HG02973 (cell line): ENCODE data around the gene CDIPT.

Experiments used
- ATAC-seq: cut with Tn5 transposase; IDR thresholded peaks from one replicate; pipeline ENCODE4 v1.9.1; 2021; ENCODE audit warnings: moderate library complexity; ENCODE audit not compliant: unreplicated experiment

Gene CDIPT

GRCh38 chr16:29860218-29860617, 2.8 kb downstream of the CDIPT start:
- ATAC-seq = no peak

- no peak for ATAC-seq
Measured at GRCh38 chr16:29858974-29859373, 4.1 kb downstream of the CDIPT start.

GRCh38 chr16:29858149-29858849, 4.7 kb downstream of the CDIPT start:
- no peak for ATAC-seq

- ATAC-seq = no peak
Measured at GRCh38 chr16:29857133-29857760, 5.8 kb downstream of the CDIPT start.

- no peak for ATAC-seq
Measured at GRCh38 chr16:29854520-29855100, 8.4 kb downstream of the CDIPT start.

GRCh38 chr16:29852654-29853053, 10.4 kb downstream of the CDIPT start:
- no peak for ATAC-seq

- no peak for ATAC-seq
Measured at GRCh38 chr16:29850998-29851397, 12.0 kb downstream of the CDIPT start.

GRCh38 chr16:29849505-29849904, 13.5 kb downstream of the CDIPT start:
- no peak for ATAC-seq

- ATAC-seq = no peak
Measured at GRCh38 chr16:29848420-29849297, 14.4 kb downstream of the CDIPT start.

GRCh38 chr16:29845656-29846055, 17.4 kb downstream of the CDIPT start:
- ATAC-seq = no peak

GRCh38 chr16:29844575-29845331, 18.3 kb downstream of the CDIPT start:
- ATAC-seq = no peak

- ATAC-seq = no peak
Measured at GRCh38 chr16:29843931-29844330, 19.1 kb downstream of the CDIPT start.

- no peak for ATAC-seq
Measured at GRCh38 chr16:29842732-29843346, 20.2 kb downstream of the CDIPT start.

GRCh38 chr16:29841631-29842030, 21.4 kb downstream of the CDIPT start:
- ATAC-seq = no peak

GRCh38 chr16:29840240-29840639, 22.8 kb downstream of the CDIPT start:
- no peak for ATAC-seq

- ATAC-seq = no peak
Measured at GRCh38 chr16:29839822-29840221, 23.2 kb downstream of the CDIPT start.

GRCh38 chr16:29837841-29838240, 25.2 kb downstream of the CDIPT start:
- ATAC-seq = no peak

GRCh38 chr16:29836623-29837022, 26.4 kb downstream of the CDIPT start:
- no peak for ATAC-seq

GRCh38 chr16:29835926-29836325, 27.1 kb downstream of the CDIPT start:
- no peak for ATAC-seq

GRCh38 chr16:29834079-29834478, 28.9 kb downstream of the CDIPT start:
- ATAC-seq = no peak
